AG04449 (cell line): ENCODE results near the gene MEOX1.
"Not testable (repeated sequence)": the region's sequence is repeated elsewhere in the genome, so short reads cannot be mapped to it uniquely, and the experiment has no call there.

Experiments
- CTCF ChIA-PET: fragments of 350-600 bp; formaldehyde crosslinking; extraction: SDS; loops from one replicate; lab custom pipeline; 2021; ENCODE audit warnings: antibody characterized with exemption; lab: Yijun Ruan, JAX
- POLR2A ChIA-PET: fragments of 400-600, 350-600 bp; formaldehyde crosslinking; extraction: SDS; loops from one replicate; lab custom pipeline; 2020; ENCODE audit warnings: antibody characterized with exemption, inconsistent platforms; lab: Yijun Ruan, JAX
- DNase-seq: peaks from one replicate; pipeline ENCODE4 v3.0.0-alpha.2; 2010; ENCODE audit warnings: low read depth, low spot score
- H3K4me3 ChIP-seq: 2 replicates; pipeline ENCODE4 v1.5.1; 2011; ENCODE audit warnings: low read depth, mild to moderate bottlenecking, control low read depth, low read length
- TF ChIP-seq, protein P1 (sequence below): IDR thresholded peaks from one replicate; pipeline ENCODE4 v1.5.1; 2011; ENCODE audit warnings: mild to moderate bottlenecking, moderate library complexity, low read length, control low read depth, inconsistent platforms; ENCODE audit not compliant: insufficient read depth; ENCODE audit errors: missing control alignments

MEOX1 gene

DNA sequence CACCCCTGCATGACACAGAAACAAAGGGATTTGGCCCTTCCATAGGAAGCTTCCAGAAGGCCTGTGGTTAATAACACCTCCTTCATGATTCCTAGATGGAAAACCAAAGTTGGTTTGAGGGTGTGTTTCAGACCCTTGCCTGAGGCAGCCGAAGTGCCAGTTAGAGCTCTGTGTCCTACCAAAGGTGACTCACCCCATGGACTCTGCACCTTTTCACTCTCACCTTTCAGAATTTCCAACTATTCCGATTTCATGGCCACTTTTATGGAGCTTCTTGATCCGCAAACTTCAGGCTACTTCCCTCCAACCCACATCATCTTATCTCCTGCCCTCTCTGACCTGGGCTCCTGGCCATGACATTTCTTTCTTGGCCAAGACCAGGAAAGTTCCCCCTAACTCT lies 49.2 kb downstream of the MEOX1 start:
- H3K4me3 ChIP-seq: no peak overlapping the region
- CTCF ChIA-PET: interaction anchor here (0.7 to 1.4 kb wide), 2 partner anchors 35 to 61 kb away, joined by 3 to 4 read pairs; no protein-coding TSS in a partner anchor
- TF ChIP-seq, protein P1, sequence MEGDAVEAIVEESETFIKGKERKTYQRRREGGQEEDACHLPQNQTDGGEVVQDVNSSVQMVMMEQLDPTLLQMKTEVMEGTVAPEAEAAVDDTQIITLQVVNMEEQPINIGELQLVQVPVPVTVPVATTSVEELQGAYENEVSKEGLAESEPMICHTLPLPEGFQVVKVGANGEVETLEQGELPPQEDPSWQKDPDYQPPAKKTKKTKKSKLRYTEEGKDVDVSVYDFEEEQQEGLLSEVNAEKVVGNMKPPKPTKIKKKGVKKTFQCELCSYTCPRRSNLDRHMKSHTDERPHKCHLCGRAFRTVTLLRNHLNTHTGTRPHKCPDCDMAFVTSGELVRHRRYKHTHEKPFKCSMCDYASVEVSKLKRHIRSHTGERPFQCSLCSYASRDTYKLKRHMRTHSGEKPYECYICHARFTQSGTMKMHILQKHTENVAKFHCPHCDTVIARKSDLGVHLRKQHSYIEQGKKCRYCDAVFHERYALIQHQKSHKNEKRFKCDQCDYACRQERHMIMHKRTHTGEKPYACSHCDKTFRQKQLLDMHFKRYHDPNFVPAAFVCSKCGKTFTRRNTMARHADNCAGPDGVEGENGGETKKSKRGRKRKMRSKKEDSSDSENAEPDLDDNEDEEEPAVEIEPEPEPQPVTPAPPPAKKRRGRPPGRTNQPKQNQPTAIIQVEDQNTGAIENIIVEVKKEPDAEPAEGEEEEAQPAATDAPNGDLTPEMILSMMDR: no peak
- DNase-seq: no peak
- POLR2A ChIA-PET: no interaction called here

DNA sequence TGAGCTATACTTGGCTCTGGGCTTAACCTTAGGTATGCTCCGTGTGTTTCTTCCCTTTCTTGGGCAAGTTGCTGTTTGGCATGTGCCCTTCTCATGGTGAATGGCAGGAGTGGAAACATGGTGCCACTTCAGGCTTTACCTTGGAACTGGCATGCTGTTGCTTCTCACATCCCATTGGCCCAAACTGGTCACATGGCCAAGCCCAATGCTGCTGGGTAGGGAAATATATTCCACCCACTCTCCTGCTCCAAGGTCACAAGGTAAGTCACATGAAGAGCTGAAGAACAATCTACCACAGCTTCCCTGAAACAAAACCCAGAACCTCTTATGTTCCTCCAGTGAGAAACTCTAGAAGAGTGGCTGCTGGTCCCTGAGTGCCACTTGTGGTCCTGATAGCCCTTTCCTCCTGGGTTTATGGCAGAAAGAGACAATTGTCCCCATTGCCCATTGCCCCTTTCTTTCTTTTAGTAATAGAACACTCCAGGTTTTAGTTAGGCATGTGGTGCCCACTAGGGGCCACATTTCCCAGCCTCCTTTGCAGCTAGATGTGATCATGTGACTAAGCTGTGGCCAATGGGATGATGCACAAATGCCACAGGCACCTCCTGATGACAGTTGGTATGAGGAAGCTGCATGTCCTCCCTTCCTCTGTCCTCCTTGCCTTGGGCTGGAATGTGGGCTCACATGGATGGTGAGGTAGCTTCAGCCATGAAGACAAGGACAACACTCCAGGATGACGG lies 50.3 kb downstream of the MEOX1 start:
- CTCF ChIA-PET: interaction anchor here (0.9 kb wide), 1 partner anchor 150 kb away, joined by 3 read pairs; no protein-coding TSS in a partner anchor
- no peak for DNase-seq
- POLR2A ChIA-PET: no interaction called here
- no peak overlapping the region for H3K4me3 ChIP-seq
- TF ChIP-seq, protein P1: no peak

DNA sequence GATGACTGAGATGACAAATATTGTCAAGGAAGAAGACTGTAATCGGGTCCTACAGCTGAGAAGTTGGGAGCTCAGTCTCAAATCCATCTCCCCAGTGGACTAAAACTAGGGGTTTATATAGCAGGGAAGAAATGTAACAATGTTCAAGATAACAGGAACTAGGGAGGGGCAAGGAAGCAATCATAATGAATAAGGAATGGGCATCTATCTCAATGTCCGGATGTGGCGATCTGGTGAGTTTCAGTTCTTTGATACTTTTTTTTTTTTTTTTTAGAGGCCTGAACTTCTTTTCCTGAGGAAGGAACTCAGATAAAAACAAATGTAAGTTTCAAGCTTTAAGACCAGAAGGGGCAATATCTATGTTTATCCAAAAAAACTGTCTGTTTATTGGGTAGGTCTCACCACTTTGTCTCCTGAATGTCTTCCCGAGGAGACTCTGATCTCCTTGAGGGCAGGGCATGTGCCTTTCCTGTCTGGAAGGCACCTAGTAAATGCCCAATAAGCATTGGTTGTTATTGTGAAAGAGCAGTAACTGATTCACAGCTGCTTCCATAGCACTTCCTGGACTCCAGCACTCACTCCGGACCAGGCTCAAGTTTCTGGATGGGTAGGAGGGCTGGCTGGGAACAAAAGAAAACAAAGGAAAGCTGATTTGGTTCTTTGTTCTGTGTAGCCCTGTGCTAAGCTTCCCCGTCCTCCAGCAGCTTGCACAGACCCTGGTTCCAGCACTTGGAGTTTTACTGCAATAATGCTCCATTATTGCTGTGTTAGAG lies 51.9 kb downstream of the MEOX1 start:
- ChIA-PET POLR2A (no interaction called here), CTCF (interaction anchor here (1.2 to 1.6 kb wide), 2 partner anchors 11 to 30 kb away, joined by 4 read pairs; no protein-coding TSS in a partner anchor)
- no peak for DNase-seq
- TF ChIP-seq, protein P1: no peak
- H3K4me3 ChIP-seq: no peak overlapping the region

- POLR2A ChIA-PET: no interaction called here
- DNase-seq: no peak
- CTCF ChIA-PET: interaction anchor here (1.0 kb wide), 1 partner anchor 65 kb away, joined by 4 read pairs; no protein-coding TSS in a partner anchor
- H3K4me3 ChIP-seq: no peak overlapping the region
- TF ChIP-seq, protein P1: no peak
Measured at GRCh38 chr17:43608313-43608712, 53.4 kb downstream of the MEOX1 start.

- H3K4me3 ChIP-seq: no peak overlapping the region
- ChIA-PET CTCF (interaction anchor here (1.2 to 2.0 kb wide), 2 partner anchors 28 to 69 kb away, joined by 5 to 9 read pairs; no protein-coding TSS in a partner anchor), POLR2A (no interaction called here)
- no peak for DNase-seq
- TF ChIP-seq, protein P1: no peak
Measured at GRCh38 chr17:43604549-43604948, 57.2 kb downstream of the MEOX1 start.

DNA sequence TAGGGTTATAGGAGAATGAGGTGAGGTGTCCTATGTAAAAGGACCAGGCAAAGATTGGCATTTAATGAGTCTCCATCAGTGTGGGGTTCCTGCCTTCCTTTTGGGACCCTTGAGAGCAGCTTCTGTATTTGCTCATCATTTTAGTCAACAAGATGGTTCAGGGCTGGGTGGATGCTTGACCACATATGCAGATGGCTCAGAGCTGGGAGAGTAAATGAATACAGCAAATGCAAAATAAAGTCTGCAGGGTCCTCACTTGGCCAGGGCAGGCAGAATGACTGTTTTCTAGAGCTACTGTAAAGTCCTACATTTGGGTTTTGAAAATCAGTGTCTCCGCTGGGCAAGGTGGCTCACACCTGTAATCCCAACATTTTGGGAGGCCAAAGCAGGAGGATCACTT lies 58.4 kb downstream of the MEOX1 start:
- TF ChIP-seq, protein P1: no peak
- no peak overlapping the region for H3K4me3 ChIP-seq
- no peak for DNase-seq
- ChIA-PET POLR2A (no interaction called here), CTCF (interaction anchor here (1.2 to 2.0 kb wide), 2 partner anchors 27 to 70 kb away, joined by 5 to 9 read pairs; no protein-coding TSS in a partner anchor)

DNA sequence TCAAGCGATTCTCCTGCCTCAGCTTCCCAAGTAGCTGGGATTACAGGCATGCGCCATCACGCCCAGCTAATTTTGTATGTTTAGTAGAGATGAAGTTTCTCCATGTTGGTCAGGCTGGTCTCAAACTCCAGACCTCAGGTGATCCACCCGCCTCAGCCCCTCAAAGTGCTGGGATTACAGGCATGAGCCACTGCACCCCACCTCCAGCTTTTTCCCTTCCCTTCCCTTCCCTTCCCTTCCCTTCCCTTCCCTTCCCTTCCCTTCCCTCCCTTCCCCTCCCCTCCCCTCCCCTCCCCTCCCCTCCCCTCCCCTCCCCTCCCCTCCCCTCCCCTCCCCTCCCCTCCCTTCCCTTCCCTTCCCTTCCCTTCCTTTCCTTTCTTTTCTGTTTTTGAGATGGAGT lies 59.2 kb downstream of the MEOX1 start:
- POLR2A ChIA-PET, DNase-seq, H3K4me3 ChIP-seq: not testable (repeated sequence)
- CTCF ChIA-PET: interaction anchor here (0.6 to 1.4 kb wide), 2 partner anchors 71 to 152 kb away, joined by 3 read pairs; no protein-coding TSS in a partner anchor
